LNCAP (cell line): Measurements from ENCODE around the gene KIAA1217.

Source experiments
- TF ChIP-seq, protein P1 (sequence below): fragments of 450-650 bp; IDR thresholded peaks from 2 replicates; pipeline ENCODE4 v1.5.1; 2017; ENCODE audit warnings: mild to moderate bottlenecking

The KIAA1217 gene

DNA sequence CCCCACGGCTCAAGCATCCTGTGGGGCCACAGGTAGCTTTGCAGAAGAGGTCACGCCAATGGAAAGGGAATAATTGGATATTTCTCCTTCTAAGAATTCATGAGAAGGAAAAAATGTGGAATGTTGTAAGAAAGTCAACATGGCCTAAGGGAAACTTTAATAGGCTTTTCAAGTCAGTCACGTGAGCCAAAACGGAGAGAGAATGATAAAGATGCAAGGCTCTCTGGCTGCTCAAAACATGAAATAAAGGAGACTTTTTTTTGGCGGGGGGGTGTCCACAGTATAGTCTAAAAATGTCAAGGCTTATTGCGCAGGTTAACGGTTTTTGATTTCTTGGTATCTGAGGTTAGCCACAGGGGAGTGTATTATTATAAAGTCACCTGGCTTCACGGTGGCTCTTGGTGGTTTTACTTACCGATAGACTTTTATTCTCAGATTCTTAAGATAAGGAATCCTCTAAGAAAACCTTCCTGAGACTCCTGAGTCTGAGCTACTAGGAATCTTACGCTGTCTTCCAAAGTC is 366.6 kb downstream of the KIAA1217 start:
- TF ChIP-seq, protein P1, sequence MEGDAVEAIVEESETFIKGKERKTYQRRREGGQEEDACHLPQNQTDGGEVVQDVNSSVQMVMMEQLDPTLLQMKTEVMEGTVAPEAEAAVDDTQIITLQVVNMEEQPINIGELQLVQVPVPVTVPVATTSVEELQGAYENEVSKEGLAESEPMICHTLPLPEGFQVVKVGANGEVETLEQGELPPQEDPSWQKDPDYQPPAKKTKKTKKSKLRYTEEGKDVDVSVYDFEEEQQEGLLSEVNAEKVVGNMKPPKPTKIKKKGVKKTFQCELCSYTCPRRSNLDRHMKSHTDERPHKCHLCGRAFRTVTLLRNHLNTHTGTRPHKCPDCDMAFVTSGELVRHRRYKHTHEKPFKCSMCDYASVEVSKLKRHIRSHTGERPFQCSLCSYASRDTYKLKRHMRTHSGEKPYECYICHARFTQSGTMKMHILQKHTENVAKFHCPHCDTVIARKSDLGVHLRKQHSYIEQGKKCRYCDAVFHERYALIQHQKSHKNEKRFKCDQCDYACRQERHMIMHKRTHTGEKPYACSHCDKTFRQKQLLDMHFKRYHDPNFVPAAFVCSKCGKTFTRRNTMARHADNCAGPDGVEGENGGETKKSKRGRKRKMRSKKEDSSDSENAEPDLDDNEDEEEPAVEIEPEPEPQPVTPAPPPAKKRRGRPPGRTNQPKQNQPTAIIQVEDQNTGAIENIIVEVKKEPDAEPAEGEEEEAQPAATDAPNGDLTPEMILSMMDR: no peak

DNA sequence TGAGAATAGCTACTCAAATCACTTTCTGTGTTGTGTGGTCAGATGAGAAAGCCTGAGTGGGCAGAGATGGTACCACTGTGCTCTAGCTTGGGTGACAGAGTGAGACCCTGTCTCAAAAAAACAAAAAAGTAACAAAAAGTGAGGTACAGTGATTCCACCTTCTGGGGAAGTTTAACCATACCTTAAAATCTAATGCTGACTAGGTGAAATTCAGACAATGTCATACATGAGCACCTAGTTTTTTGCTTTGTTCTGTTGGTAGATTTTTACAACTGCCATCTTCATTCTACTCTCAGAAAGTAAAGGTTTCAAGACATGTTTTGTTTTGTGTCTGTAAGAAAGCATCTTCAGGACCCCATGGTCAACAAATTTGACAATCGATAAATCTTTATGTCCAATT is 370.5 kb downstream of the KIAA1217 start:
- TF ChIP-seq, protein P1: no peak

DNA sequence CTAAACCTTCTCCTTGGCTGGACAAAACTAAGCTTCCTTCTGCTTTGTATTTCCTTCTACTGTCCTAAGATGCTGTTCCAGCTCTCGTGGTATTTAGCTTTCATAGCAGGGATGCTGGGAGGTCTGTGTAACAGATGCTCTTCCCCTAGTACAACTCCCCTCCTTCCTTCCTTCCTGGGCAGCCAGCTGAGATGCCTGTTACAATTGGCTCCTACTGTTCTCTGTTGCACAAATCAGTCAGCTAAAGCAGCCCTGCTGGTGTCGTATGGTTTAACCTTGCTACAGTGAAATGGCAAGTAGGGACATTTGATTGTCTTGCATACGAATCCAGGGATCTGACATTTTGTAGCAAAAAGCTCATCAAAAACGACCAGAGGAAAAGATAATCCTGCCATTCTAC is 371.0 kb downstream of the KIAA1217 start:
- TF ChIP-seq, protein P1: no peak

DNA sequence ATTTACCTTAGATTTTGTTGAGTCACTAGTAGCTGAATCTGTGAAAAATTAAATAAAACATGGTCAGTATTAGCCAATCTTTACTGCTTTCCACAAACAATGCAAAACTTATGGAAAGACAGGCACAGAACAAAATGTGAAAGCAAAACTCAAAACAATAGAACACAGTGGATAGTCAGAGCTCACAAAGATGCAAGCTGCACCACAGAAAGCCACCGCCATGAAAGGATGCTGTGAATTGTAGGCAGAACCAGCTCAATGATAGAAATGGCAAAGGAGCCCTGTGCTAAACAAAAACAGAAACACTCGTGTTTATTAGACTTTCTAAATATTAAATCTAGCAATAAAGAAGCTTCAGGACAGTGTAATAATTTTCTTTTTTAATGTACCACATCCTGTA is 380.3 kb downstream of the KIAA1217 start:
- TF ChIP-seq, protein P1: no peak

DNA sequence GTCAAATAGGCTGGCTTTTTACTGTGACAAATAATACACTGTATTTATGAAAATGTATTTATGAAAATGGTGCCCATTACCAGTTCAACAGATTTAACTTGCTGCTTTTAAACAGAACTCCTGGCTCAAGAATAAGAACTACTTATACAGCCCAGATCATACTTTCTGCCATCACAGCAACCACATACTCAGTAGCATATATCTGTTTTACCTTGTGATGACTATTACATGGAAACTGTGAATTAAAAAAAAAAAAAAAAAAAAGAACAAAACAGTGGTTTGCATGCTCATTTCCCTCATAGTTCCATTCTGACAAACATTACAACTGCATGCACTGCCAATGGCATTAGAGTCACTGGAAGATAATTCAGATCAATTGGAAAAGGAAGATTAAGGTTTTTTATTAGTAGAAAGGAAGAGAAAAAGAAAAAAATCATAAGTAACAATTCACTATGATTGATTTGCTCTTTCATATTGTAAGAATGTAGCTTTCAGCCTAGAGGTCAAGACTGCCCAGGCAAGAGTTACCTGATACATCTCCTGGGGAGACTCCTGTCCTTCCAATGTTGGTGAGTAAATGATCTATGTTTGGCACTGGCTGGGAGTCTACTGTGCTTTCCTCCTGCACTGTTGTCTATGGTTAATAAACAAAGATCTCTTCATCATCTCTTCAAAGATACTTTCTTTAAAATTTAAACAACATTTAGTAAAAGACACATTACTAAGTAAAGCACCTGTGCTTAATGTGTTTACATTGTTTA is 381.9 kb downstream of the KIAA1217 start:
- TF ChIP-seq, protein P1: no peak

DNA sequence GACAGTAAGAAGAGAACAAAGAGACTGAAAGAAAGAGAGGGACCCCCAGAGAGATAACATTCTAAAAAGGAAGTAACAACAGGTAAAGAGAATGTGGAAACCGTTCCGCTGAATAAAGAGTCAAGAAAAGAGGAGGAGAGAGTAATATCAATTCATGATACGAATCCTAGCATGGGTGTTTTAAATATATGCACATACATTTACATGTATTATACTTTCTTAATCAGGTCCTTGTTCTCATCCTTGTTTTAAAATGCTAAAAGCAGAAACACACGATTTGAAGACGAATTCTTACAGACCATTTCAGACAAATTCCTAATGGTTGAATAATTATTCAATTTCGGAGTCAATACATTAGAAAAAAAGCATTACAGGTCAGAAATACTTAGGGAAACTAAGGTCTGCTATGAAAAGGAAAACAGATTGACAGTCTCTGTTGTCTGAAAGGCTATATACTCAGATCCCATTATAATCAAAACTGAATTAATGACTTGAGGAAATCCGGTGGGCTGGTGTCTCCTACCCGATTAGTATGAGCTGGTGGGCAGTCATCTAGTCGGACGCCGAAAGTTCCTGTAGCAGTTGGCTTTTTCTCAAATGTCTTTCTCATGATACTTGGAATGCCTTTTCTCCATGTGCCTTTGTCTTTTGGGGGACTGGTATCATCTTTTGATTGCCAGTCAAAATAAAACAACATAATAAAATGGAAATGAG is 387.4 kb downstream of the KIAA1217 start:
- TF ChIP-seq, protein P1: no peak

DNA sequence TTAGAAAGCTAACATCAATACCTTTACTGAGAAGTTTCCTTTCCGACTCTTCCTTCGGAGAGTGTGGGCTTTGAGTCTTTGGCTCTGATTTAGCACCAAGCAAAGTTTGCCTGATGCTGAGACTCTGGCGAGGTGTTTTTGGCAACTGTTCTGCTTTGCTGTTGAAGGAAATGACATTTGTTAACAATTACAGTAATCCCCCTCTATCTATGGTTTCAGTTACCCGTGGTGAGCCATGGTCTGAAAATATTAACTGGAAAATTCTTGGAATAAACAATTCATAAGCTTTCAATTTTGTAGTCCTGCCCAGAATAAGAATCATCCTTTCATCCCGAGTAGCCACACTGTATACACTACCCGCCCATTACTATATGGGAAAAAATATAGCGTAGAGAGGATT is 388.5 kb downstream of the KIAA1217 start:
- TF ChIP-seq, protein P1: no peak
